Measurements from ENCODE around the gene HOXB3.

DNA sequence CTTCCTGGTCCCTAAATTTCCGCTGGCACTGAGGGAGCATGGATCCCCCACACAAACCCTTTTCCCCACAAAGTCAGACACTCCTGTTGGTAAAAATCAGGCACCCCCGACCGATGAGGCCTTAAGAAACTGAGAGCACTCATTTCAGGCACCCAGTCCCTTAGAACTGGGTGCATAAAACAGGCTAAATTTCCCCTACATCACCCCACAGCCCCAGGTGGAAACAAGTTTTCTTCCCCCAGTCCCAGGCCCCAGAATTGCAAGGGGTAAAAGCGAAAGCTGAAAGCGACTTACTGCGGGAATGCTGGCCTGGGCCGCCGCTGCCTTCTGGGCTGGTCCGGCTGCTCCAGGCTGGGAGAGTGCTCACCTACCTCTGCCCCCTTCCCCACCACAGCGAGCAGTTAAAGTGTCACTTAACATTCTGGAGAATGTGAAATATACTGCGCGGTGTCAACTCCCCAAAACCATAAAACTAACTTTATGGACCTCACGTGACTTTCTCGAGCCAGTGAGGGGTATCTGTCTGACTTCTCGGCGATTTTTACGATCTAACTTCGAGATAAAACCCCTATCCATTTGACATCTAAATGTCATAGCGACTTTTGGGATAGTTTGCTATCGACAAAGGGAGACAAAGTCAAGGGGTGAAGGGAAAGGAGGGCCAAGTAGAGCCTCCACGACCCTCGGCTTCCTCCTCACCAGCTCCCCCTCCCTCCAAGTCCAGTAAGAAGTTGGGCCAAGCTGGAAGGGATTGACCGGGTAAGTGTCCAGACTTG lies at the start of gene HOXB3:
- no peak for TF ChIP-seq TOX (CRISPR knock-in tag; IDR thresholded peaks at IDR 0.05; ENCODE audit: borderline replicate concordance)
- TF ChIP-seq, protein P1, sequence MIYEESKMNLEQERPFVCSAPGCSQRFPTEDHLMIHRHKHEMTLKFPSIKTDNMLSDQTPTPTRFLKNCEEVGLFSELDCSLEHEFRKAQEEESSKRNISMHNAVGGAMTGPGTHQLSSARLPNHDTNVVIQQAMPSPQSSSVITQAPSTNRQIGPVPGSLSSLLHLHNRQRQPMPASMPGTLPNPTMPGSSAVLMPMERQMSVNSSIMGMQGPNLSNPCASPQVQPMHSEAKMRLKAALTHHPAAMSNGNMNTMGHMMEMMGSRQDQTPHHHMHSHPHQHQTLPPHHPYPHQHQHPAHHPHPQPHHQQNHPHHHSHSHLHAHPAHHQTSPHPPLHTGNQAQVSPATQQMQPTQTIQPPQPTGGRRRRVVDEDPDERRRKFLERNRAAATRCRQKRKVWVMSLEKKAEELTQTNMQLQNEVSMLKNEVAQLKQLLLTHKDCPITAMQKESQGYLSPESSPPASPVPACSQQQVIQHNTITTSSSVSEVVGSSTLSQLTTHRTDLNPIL (CRISPR knock-in tag; IDR thresholded peaks at IDR 0.05; ENCODE audit: low read depth) = no peak

Data from SK-N-SH treated with all-trans-retinoic acid at 6 μM for 48 hours (cell line).